Endothelial cell of umbilical vein (primary cell): Measurements from ENCODE around the gene FRMD6. TPM values are rescaled to one million over a fixed set of nuclear protein-coding genes. Genes with fewer than 3 reads are reported as not detected.

Source experiments
- BruUV-seq: library from RNA; stranded (reverse); fragments of 400-500 nt; replicated peaks from 2 replicates; lab custom pipeline; 2021; lab: Mats Ljungman, UMichigan
- CTCF ChIA-PET: fragments of 300-600, 350-600 bp; sonication (Branson Sonifier 250); formaldehyde crosslinking; loops from one replicate; lab custom pipeline; 2021; ENCODE audit warnings: antibody characterized with exemption, inconsistent platforms; lab: Charles Lee
- POLR2A ChIA-PET: fragments of 300-600, 350-600 bp; sonication (Branson Sonifier 250); formaldehyde crosslinking; loops from one replicate; lab custom pipeline; 2021; ENCODE audit warnings: antibody characterized with exemption, inconsistent platforms; lab: Charles Lee
- DNase-seq: peaks from one replicate; pipeline ENCODE4 v3.0.0-alpha.2; 2011; ENCODE audit warnings: low read depth, low spot score
- FAIRE-seq: peaks from 2 replicates; lab custom pipeline; 2011; peaks lifted over from hg19 to GRCh38; lab: Jason Lieb, UNC
- H2AFZ ChIP-seq: 2 replicates; pipeline ENCODE4 v1.6.0; 2012; ENCODE audit warnings: low read depth, low read length, control low read depth, inconsistent platforms
- H3K27ac ChIP-seq: 2 replicates; pipeline ENCODE4 v1.5.1; 2011; ENCODE audit warnings: low read depth, mild to moderate bottlenecking, control low read depth, low read length, moderate library complexity; ENCODE audit not compliant: insufficient read depth
- H3K27me3 ChIP-seq, 2 experiments: 2 replicates each; pipeline versions ENCODE4 v1.6.0 to v1.6.1; 2011; ENCODE audit warnings: low read length in 2 of 2, mixed read lengths in 1 of 2; ENCODE audit not compliant: control insufficient read depth in 2 of 2, insufficient read depth in 2 of 2
- H3K36me3 ChIP-seq, 2 experiments: 2 replicates in 1 of 2; 3 replicates in 1 of 2; pipeline ENCODE4 v1.5.1; 2011; ENCODE audit warnings: low read length in 2 of 2, mild to moderate bottlenecking in 1 of 2, moderate library complexity in 1 of 2; ENCODE audit not compliant: control insufficient read depth in 2 of 2, insufficient read depth in 2 of 2; ENCODE audit errors: extremely low read depth in 1 of 2
- H3K4me1 ChIP-seq: 3 replicates; pipeline ENCODE4 v1.5.1; 2011; ENCODE audit warnings: mild to moderate bottlenecking, low read length; ENCODE audit not compliant: control insufficient read depth, insufficient read depth; ENCODE audit errors: extremely low read depth
- H3K4me2 ChIP-seq: 2 replicates; pipeline ENCODE4 v1.6.1; 2011; ENCODE audit warnings: low read length, control low read depth, mixed read lengths; ENCODE audit not compliant: insufficient read depth
- H3K4me3 ChIP-seq, 3 experiments: fragments of 200-600 bp in 1 of 3; sonication (generic), shearing (Covaris generic) in 1 of 3; replicated peaks in 1 of 3; 2 replicates each; pipeline ENCODE4 v1.5.1; 2011 to 2016; ENCODE audit warnings: control low read depth in 3 of 3, low read length in 3 of 3, mild to moderate bottlenecking in 2 of 3, inconsistent platforms in 1 of 3, low read depth in 1 of 3, moderate library complexity in 1 of 3; ENCODE audit not compliant: insufficient read depth in 1 of 3
- H3K79me2 ChIP-seq: 2 replicates; pipeline ENCODE4 v1.6.0; 2012; ENCODE audit warnings: low read length, inconsistent platforms; ENCODE audit not compliant: control insufficient read depth, insufficient read depth
- H3K9ac ChIP-seq: replicated peaks from 2 replicates; pipeline ENCODE3; 2011; ENCODE audit warnings: low read length, control low read depth; ENCODE audit not compliant: insufficient read depth; ENCODE audit errors: extremely low read depth
- H3K9me1 ChIP-seq: replicated peaks from 3 replicates; pipeline ENCODE4 v1.6.0; 2011; ENCODE audit warnings: mild to moderate bottlenecking, low read length; ENCODE audit not compliant: control insufficient read depth, insufficient read depth; ENCODE audit errors: extremely low read depth
- H3K9me3 ChIP-seq: replicated peaks from 2 replicates; pipeline ENCODE4 v1.5.1; 2012; ENCODE audit warnings: low read length, inconsistent platforms; ENCODE audit not compliant: control insufficient read depth, insufficient read depth
- H4K20me1 ChIP-seq: replicated peaks from 2 replicates; pipeline ENCODE3; 2011; ENCODE audit warnings: mild to moderate bottlenecking, low read length; ENCODE audit not compliant: control insufficient read depth, insufficient read depth; ENCODE audit errors: extremely low read depth
- EZH2 ChIP-seq: IDR thresholded peaks from 2 replicates; pipeline ENCODE4 v1.6.1; 2012; ENCODE audit warnings: borderline replicate concordance, low read depth, mild to moderate bottlenecking, moderate library complexity, low read length, inconsistent platforms; ENCODE audit not compliant: severe bottlenecking
- FOS ChIP-seq: IDR thresholded peaks from 2 replicates; pipeline ENCODE4 v1.6.1; 2011; ENCODE audit warnings: mild to moderate bottlenecking, low read length, moderate library complexity, borderline replicate concordance; ENCODE audit not compliant: insufficient read depth
- GATA2 ChIP-seq: IDR thresholded peaks from 2 replicates; pipeline ENCODE4 v1.7.0; 2011; ENCODE audit warnings: low read depth, mild to moderate bottlenecking, moderate library complexity, mixed read lengths, low read length; ENCODE audit not compliant: insufficient read length, insufficient read depth
- JUN ChIP-seq: IDR thresholded peaks from 2 replicates; pipeline ENCODE4 v1.6.1; 2011; ENCODE audit warnings: borderline replicate concordance, low read depth; ENCODE audit not compliant: insufficient read length, insufficient read depth
- MYC ChIP-seq: IDR thresholded peaks from one replicate; pipeline ENCODE4 v1.6.1; 2011; ENCODE audit warnings: mild to moderate bottlenecking, low read depth, low read length
- POLR2A ChIP-seq: IDR thresholded peaks from 2 replicates; pipeline ENCODE4 v1.6.1; 2012; ENCODE audit warnings: low read depth, mild to moderate bottlenecking, control low read depth, low read length
- POLR2AphosphoS5 ChIP-seq: IDR thresholded peaks from 2 replicates; pipeline ENCODE4 v1.6.1; 2012; ENCODE audit warnings: low read depth, mild to moderate bottlenecking, control low read depth, low read length, moderate library complexity; ENCODE audit not compliant: insufficient read depth
- dilution Hi-C: fragments of 300-500 bp; cut with MboI; formaldehyde crosslinking; loops from one replicate; pipeline ENCODE4 v1.15.0; 2019; ENCODE audit warnings: low sequenced_read_pairs; ENCODE audit not compliant: extremely low pct_ligation_motif_present
- intact Hi-C: fragments of 100-400 bp; cut with micrococcal nuclease; formaldehyde crosslinking; loops from one replicate; pipeline ENCODE4 v1.10.0; 2022
- polyA plus RNA-seq, 4 experiments: library from polyadenylated mRNA; depleted of rRNA in 3 of 4; stranded (reverse) in 3 of 4; unstranded in 1 of 4; fragments of >200 nt; gene quantifications; 2 replicates each; pipeline versions ENCODE4 v1.2.1 to v1.2.3, GENCODE V29; 2011 to 2012; ENCODE audit warnings: missing spikeins in 1 of 4
- total RNA-seq: library from RNA; stranded (reverse); gene quantifications from 2 replicates; pipeline ENCODE4 v1.2.3, GENCODE V29; 2021
- TF ChIP-seq, protein P1 (sequence below): IDR thresholded peaks from 2 replicates; pipeline ENCODE4 v1.6.1; 2011; ENCODE audit not compliant: insufficient read depth, insufficient read length
- TF ChIP-seq, protein P2 (sequence below), 2 donors: IDR thresholded peaks; 1 replicate in 1 of 2; 2 replicates in 1 of 2; pipeline ENCODE4 v1.5.1; 2011; ENCODE audit warnings: low read length in 2 of 2, mild to moderate bottlenecking in 2 of 2, moderate library complexity in 2 of 2, control low read depth in 1 of 2, inconsistent platforms in 1 of 2, low read depth in 1 of 2; ENCODE audit not compliant: insufficient read depth in 1 of 2; ENCODE audit errors: extremely low read depth in 1 of 2

Gene FRMD6
- total and polyA plus RNA-seq, 2 donors (not counting 3 experiments of a cell fraction or from before 2014, with no cell fraction given): 69.0 to 97.1 TPM

DNA sequence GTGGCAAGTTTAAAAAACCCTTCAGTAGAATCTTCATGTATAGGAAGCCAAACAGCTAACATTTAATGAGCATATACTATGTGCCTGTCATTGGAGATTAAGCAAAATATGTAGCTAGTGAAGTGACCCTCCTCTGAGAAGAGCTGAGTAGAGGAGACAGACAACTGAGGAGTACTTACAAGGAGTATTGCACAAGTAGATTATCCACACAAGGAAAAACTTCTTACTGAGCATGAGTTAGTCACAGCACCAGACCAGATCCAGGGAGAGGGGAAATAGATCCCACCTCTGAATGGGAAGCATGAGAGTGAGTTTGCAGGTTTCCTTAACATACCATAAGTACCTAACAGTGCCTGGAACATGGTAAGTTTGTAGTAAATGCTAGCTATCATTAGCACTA is 33.0 kb downstream of the FRMD6 start:
- ChIA-PET POLR2A (interaction anchor here (0.5 kb wide), 1 partner anchor 304 kb away, joined by 3 read pairs; no protein-coding TSS in a partner anchor), CTCF (interaction anchor here (0.8 to 1.4 kb wide), 2 partner anchors 401 to 402 kb away, joined by 3 to 4 read pairs; no protein-coding TSS in a partner anchor)
- Histone ChIP-seq H3K9me1 (no peaks in the 10 kb centered on the region), H3K36me3 (peaks cover 0 to 4% of the 10 kb centered on the region in 2 experiments), H3K4me3 (no peak overlapping the region), H3K4me1 (no peaks in the 10 kb centered on the region), H3K9ac (no peak overlapping the region), H4K20me1 (peaks cover 24% of the 10 kb centered on the region), H3K4me2 (no peak overlapping the region), H3K27me3 (no peaks in the 10 kb centered on the region), H2AFZ (no peak overlapping the region), H3K9me3 (no peaks in the 10 kb centered on the region), H3K79me2 (peaks cover 92% of the 10 kb centered on the region), H3K27ac (no peak overlapping the region)
- BruUV-seq: no TSS peak
- intact Hi-C loops: no loop called here
- dilution Hi-C loops: no loop called here
- DNase-seq: no peak
- FAIRE-seq: no peak
- TF ChIP-seq POLR2AphosphoS5 (no peak), GATA2 (no peak), POLR2A (no peak)

DNA sequence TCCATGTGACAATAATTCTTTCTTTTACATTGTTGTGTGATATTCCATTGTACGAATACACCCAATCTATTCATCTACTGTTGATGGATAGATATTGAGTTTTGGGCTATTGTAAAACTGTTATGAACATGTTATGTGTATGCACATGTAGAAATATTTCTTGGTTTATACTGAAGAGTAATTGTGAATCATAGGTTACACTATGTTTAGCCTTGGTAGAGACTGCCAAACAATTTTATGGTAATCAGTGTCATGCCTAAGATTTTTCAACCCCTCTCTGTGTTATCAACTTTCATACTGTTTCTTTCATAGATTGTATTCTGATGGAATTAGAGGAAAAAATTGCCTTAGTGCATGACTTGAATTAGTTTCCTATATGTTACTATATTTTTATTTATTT is 39.5 kb downstream of the FRMD6 start:
- no peaks in the 10 kb centered on the region for H3K27me3 ChIP-seq
- H3K4me2 ChIP-seq: no peak overlapping the region
- H3K79me2 ChIP-seq: peaks cover 76% of the 10 kb centered on the region
- ChIA-PET CTCF (interaction anchor here (2.2 kb wide), 1 partner anchor 39 kb away, joined by 7 read pairs; the partner anchor contains the start of gene FRMD6), POLR2A (no interaction called here)
- H3K27ac ChIP-seq: no peak overlapping the region
- H2AFZ ChIP-seq: no peak overlapping the region
- H3K9ac ChIP-seq: no peak overlapping the region
- FAIRE-seq (no peak), DNase-seq (no peak)
- no peak overlapping the region for H3K4me3 ChIP-seq
- no peaks in the 10 kb centered on the region for H3K4me1 ChIP-seq
- dilution Hi-C loops: no loop called here
- H3K36me3 ChIP-seq: peaks cover 16% of the 10 kb centered on the region in 2 experiments
- TF ChIP-seq MYC (no peak), POLR2A (no peak), EZH2 (no peak), POLR2AphosphoS5 (no peak), JUN (no peak), FOS (no peak), GATA2 (no peak)
- TF ChIP-seq, protein P1, sequence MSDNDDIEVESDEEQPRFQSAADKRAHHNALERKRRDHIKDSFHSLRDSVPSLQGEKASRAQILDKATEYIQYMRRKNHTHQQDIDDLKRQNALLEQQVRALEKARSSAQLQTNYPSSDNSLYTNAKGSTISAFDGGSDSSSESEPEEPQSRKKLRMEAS: no peak
- TF ChIP-seq, protein P2, sequence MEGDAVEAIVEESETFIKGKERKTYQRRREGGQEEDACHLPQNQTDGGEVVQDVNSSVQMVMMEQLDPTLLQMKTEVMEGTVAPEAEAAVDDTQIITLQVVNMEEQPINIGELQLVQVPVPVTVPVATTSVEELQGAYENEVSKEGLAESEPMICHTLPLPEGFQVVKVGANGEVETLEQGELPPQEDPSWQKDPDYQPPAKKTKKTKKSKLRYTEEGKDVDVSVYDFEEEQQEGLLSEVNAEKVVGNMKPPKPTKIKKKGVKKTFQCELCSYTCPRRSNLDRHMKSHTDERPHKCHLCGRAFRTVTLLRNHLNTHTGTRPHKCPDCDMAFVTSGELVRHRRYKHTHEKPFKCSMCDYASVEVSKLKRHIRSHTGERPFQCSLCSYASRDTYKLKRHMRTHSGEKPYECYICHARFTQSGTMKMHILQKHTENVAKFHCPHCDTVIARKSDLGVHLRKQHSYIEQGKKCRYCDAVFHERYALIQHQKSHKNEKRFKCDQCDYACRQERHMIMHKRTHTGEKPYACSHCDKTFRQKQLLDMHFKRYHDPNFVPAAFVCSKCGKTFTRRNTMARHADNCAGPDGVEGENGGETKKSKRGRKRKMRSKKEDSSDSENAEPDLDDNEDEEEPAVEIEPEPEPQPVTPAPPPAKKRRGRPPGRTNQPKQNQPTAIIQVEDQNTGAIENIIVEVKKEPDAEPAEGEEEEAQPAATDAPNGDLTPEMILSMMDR (IDR thresholded peaks at IDR 0.05; ENCODE audit: extremely low read depth in 1 of 2, insufficient read depth in 1 of 2, low read depth in 1 of 2, low read length in 2 of 2): no peak
- BruUV-seq: no TSS peak
- no peaks in the 10 kb centered on the region for H3K9me3 ChIP-seq
- intact Hi-C loops: no loop called here
- peaks cover 4% of the 10 kb centered on the region for H4K20me1 ChIP-seq
- no peaks in the 10 kb centered on the region for H3K9me1 ChIP-seq
